ENCODE data around the gene CHL1. TPM values are rescaled to one million over a fixed set of nuclear protein-coding genes. Genes with fewer than 3 reads are reported as not detected.

The CHL1 gene
- total and polyA plus RNA-seq, 8 donors: 0.62 to 25.3 (median 10.5) TPM

DNA sequence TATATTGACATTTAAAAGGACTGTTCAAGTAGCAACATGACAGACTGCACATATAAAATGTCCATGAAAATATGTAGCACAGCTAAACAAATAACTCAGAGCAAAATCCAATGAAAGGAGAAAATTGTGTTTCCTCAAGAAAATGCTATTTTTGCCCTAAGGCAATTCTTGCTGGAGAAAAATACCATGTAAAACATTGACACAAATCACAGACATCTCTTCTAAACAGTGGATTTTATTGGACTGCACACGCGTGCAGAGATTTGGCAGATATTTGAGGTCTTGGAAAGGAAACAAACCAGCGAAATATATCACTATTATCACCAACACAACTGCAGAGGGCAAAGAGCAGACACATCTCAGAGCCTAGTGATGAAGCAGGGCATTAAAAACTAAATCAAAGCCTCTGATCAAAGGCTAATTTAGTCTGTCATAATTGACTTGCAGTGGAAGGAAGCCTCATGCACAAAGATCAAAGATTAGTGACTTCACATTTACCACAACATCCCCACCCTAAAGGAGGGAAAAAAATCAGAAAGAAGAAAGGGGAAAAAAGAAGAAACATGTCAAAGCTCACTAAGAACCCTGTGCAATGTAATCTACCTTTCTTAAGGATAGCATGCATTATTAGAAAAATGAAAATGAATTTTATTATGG is 52.4 kb downstream of the CHL1 start:
- no peak for DNase-seq
- no peak overlapping the region for H3K4me3 ChIP-seq
- 42 to 59% (median 46%) methylated on average over 3 of the region's 3 CpGs for WGBS, 5 donors
- H3K36me3 ChIP-seq: no peaks in the 10 kb centered on the region
- intact Hi-C loops (cut with DNase I; ENCODE audit: low total_unique reads): no loop called here
- H3K4me1 ChIP-seq: no peaks in the 10 kb centered on the region
- TF ChIP-seq, protein P1, sequence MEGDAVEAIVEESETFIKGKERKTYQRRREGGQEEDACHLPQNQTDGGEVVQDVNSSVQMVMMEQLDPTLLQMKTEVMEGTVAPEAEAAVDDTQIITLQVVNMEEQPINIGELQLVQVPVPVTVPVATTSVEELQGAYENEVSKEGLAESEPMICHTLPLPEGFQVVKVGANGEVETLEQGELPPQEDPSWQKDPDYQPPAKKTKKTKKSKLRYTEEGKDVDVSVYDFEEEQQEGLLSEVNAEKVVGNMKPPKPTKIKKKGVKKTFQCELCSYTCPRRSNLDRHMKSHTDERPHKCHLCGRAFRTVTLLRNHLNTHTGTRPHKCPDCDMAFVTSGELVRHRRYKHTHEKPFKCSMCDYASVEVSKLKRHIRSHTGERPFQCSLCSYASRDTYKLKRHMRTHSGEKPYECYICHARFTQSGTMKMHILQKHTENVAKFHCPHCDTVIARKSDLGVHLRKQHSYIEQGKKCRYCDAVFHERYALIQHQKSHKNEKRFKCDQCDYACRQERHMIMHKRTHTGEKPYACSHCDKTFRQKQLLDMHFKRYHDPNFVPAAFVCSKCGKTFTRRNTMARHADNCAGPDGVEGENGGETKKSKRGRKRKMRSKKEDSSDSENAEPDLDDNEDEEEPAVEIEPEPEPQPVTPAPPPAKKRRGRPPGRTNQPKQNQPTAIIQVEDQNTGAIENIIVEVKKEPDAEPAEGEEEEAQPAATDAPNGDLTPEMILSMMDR (IDR thresholded peaks at IDR 0.05): no peak
- no peak for TF ChIP-seq EP300 (IDR thresholded peaks at IDR 0.05)
- no peak for TF ChIP-seq POLR2A (IDR thresholded peaks at IDR 0.05)
- no peak for TF ChIP-seq POLR2AphosphoS5 (IDR thresholded peaks at IDR 0.05)
- H3K27ac ChIP-seq: no peak overlapping the region
- H3K27me3 ChIP-seq: no peaks in the 10 kb centered on the region
- H3K9me3 ChIP-seq: no peaks in the 10 kb centered on the region

- no peaks in the 10 kb centered on the region for H3K36me3 ChIP-seq
- H3K4me3 ChIP-seq: no peak overlapping the region
- DNase-seq: no peak
- no peaks in the 10 kb centered on the region for H3K27me3 ChIP-seq
- H3K4me1 ChIP-seq: no peaks in the 10 kb centered on the region
- intact Hi-C loops (cut with DNase I; ENCODE audit: low total_unique reads): no loop called here
- no peak overlapping the region for H3K27ac ChIP-seq
- peaks cover 0 to 3% (median 0%) of the 10 kb centered on the region in 4 donors for H3K9me3 ChIP-seq
- TF ChIP-seq EP300 (IDR thresholded peaks at IDR 0.05) (no peak), POLR2AphosphoS5 (IDR thresholded peaks at IDR 0.05) (no peak), POLR2A (IDR thresholded peaks at IDR 0.05) (no peak)
- TF ChIP-seq, protein P1 (IDR thresholded peaks at IDR 0.05): no peak
Observed at GRCh38 chr3:249587-250262, 53.2 kb downstream of the CHL1 start.

- intact Hi-C loops (cut with DNase I; ENCODE audit: low total_unique reads): no loop called here
- TF ChIP-seq POLR2A (IDR thresholded peaks at IDR 0.05) (no peak), EP300 (IDR thresholded peaks at IDR 0.05) (no peak), POLR2AphosphoS5 (IDR thresholded peaks at IDR 0.05) (no peak)
- TF ChIP-seq, protein P1 (IDR thresholded peaks at IDR 0.05): no peak
- Histone ChIP-seq H3K27me3 (no peaks in the 10 kb centered on the region), H3K4me3 (no peak overlapping the region), H3K4me1 (no peaks in the 10 kb centered on the region), H3K27ac (no peak overlapping the region), H3K36me3 (no peaks in the 10 kb centered on the region), H3K9me3 (peaks cover 0 to 3% (median 0%) of the 10 kb centered on the region in 4 donors)
- WGBS, 5 donors: 81 to 90% (median 83%) methylated on average over 3 of the region's 3 CpGs
- no peak for DNase-seq
Observed at GRCh38 chr3:256501-256900, 59.9 kb downstream of the CHL1 start.

DNA sequence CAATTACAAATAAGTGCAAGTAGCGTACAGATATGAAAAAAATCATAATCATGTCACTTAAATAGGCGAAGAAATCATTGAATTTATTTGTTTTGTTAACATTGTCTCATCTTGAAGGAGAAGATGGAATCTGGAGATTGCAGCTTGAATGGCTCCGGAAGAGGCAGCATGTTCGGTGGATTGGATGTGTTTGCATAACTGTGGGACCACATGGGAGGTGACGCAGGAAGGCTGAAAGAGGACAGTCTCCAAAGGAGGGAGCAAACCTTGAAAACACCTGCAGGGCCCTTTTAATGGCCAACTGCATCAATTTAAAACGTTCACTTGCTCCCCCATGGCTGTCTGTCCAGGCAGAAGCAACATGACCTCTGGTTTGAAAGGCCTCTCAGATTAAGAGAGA is 61.3 kb downstream of the CHL1 start:
- 66 to 74% (median 70%) methylated on average over 6 of the region's 6 CpGs for WGBS, 5 donors
- Histone ChIP-seq H3K27me3 (no peaks in the 10 kb centered on the region), H3K27ac (no peak overlapping the region), H3K4me1 (no peaks in the 10 kb centered on the region), H3K4me3 (no peak overlapping the region), H3K9me3 (peaks cover 0 to 3% (median 0%) of the 10 kb centered on the region in 4 donors), H3K36me3 (no peaks in the 10 kb centered on the region)
- TF ChIP-seq, protein P1 (IDR thresholded peaks at IDR 0.05): no peak
- TF ChIP-seq EP300 (IDR thresholded peaks at IDR 0.05): no peak
- TF ChIP-seq POLR2A (IDR thresholded peaks at IDR 0.05): no peak
- TF ChIP-seq POLR2AphosphoS5 (IDR thresholded peaks at IDR 0.05): no peak
- DNase-seq: no peak
- intact Hi-C loops (cut with DNase I; ENCODE audit: low total_unique reads): no loop called here

All from stomach (tissue), 9 donors.